ENCODE measurements around the gene SMCO4.

GRCh38 chr11:93568726-93569125, 25.5 kb upstream of the SMCO4 start:
- TF ChIP-seq, protein P1, sequence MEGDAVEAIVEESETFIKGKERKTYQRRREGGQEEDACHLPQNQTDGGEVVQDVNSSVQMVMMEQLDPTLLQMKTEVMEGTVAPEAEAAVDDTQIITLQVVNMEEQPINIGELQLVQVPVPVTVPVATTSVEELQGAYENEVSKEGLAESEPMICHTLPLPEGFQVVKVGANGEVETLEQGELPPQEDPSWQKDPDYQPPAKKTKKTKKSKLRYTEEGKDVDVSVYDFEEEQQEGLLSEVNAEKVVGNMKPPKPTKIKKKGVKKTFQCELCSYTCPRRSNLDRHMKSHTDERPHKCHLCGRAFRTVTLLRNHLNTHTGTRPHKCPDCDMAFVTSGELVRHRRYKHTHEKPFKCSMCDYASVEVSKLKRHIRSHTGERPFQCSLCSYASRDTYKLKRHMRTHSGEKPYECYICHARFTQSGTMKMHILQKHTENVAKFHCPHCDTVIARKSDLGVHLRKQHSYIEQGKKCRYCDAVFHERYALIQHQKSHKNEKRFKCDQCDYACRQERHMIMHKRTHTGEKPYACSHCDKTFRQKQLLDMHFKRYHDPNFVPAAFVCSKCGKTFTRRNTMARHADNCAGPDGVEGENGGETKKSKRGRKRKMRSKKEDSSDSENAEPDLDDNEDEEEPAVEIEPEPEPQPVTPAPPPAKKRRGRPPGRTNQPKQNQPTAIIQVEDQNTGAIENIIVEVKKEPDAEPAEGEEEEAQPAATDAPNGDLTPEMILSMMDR (IDR thresholded peaks at IDR 0.05) = no peak
- no peak for TF ChIP-seq POLR2A (IDR thresholded peaks at IDR 0.05)
